Rectal smooth muscle tissue (tissue), 1 donor: Measurements from ENCODE around the gene ANO2.
"Not testable (repeated sequence)": the region's sequence is repeated elsewhere in the genome, so short reads cannot be mapped to it uniquely, and the experiment has no call there.

Source experiments
- H3K27ac ChIP-seq: one replicate; pipeline ENCODE4 v1.7.0; 2013; ENCODE audit warnings: low read depth, low read length, inconsistent platforms
- H3K27me3 ChIP-seq: one replicate; pipeline ENCODE4 v1.7.0; 2013; ENCODE audit warnings: low read length; ENCODE audit not compliant: control insufficient read depth, insufficient read depth
- H3K36me3 ChIP-seq: one replicate; pipeline ENCODE4 v1.7.0; 2013; ENCODE audit warnings: low read length; ENCODE audit not compliant: control insufficient read depth, insufficient read depth
- H3K4me1 ChIP-seq: one replicate; pipeline ENCODE4 v1.7.0; 2013; ENCODE audit warnings: low read length; ENCODE audit not compliant: control insufficient read depth, insufficient read depth
- H3K4me3 ChIP-seq: one replicate; pipeline ENCODE4 v1.7.0; 2013; ENCODE audit warnings: low read length
- H3K9ac ChIP-seq: one replicate; pipeline ENCODE4 v1.7.0; 2013; ENCODE audit warnings: low read length

Gene ANO2

GRCh38 chr12:5868625-5869295 lies 76.3 kb downstream of the ANO2 start:
- no peaks in the 10 kb centered on the region for H3K27me3 ChIP-seq
- H3K36me3 ChIP-seq: no peaks in the 10 kb centered on the region
- H3K4me1 ChIP-seq: no peaks in the 10 kb centered on the region
- no peak overlapping the region for H3K4me3 ChIP-seq
- H3K27ac ChIP-seq: no peak overlapping the region
- H3K9ac ChIP-seq: no peak overlapping the region

GRCh38 chr12:5865397-5865796 lies 79.7 kb downstream of the ANO2 start:
- Histone ChIP-seq H3K4me3 (no peak overlapping the region), H3K27ac (no peak overlapping the region), H3K27me3 (no peaks in the 10 kb centered on the region), H3K4me1 (no peaks in the 10 kb centered on the region), H3K9ac (no peak overlapping the region), H3K36me3 (no peaks in the 10 kb centered on the region)

- no peak overlapping the region for H3K9ac ChIP-seq
- no peak overlapping the region for H3K27ac ChIP-seq
- no peak overlapping the region for H3K4me3 ChIP-seq
- H3K4me1 ChIP-seq: no peaks in the 10 kb centered on the region
- H3K36me3 ChIP-seq: no peaks in the 10 kb centered on the region
- no peaks in the 10 kb centered on the region for H3K27me3 ChIP-seq
Measured at GRCh38 chr12:5864972-5865371, 80.1 kb downstream of the ANO2 start.

GRCh38 chr12:5864301-5864700 lies 80.8 kb downstream of the ANO2 start:
- H3K4me3 ChIP-seq: no peak overlapping the region
- no peak overlapping the region for H3K27ac ChIP-seq
- H3K27me3 ChIP-seq: no peaks in the 10 kb centered on the region
- no peaks in the 10 kb centered on the region for H3K36me3 ChIP-seq
- no peak overlapping the region for H3K9ac ChIP-seq
- H3K4me1 ChIP-seq: no peaks in the 10 kb centered on the region

- Histone ChIP-seq H3K9ac (no peak overlapping the region), H3K27me3 (no peaks in the 10 kb centered on the region), H3K27ac (no peak overlapping the region), H3K4me3 (no peak overlapping the region), H3K36me3 (no peaks in the 10 kb centered on the region), H3K4me1 (no peaks in the 10 kb centered on the region)
Measured at GRCh38 chr12:5861416-5861815, 83.6 kb downstream of the ANO2 start.

GRCh38 chr12:5856692-5857091 lies 88.4 kb downstream of the ANO2 start:
- Histone ChIP-seq H3K4me1 (no peaks in the 10 kb centered on the region), H3K9ac (no peak overlapping the region), H3K36me3 (no peaks in the 10 kb centered on the region), H3K27ac (no peak overlapping the region), H3K27me3 (no peaks in the 10 kb centered on the region), H3K4me3 (no peak overlapping the region)

- no peaks in the 10 kb centered on the region for H3K27me3 ChIP-seq
- no peak overlapping the region for H3K27ac ChIP-seq
- no peak overlapping the region for H3K4me3 ChIP-seq
- no peak overlapping the region for H3K9ac ChIP-seq
- no peaks in the 10 kb centered on the region for H3K4me1 ChIP-seq
- H3K36me3 ChIP-seq: no peaks in the 10 kb centered on the region
Measured at GRCh38 chr12:5846950-5847349, 98.1 kb downstream of the ANO2 start.

GRCh38 chr12:5840944-5841343 lies 104.1 kb downstream of the ANO2 start:
- Histone ChIP-seq H3K27ac (no peak overlapping the region), H3K4me1 (no peaks in the 10 kb centered on the region), H3K4me3 (no peak overlapping the region), H3K27me3 (no peaks in the 10 kb centered on the region), H3K36me3 (no peaks in the 10 kb centered on the region), H3K9ac (no peak overlapping the region)

GRCh38 chr12:5830111-5830510 lies 114.9 kb downstream of the ANO2 start:
- Histone ChIP-seq H3K27ac (no peak overlapping the region), H3K27me3 (no peaks in the 10 kb centered on the region)

GRCh38 chr12:5827591-5827990 lies 117.5 kb downstream of the ANO2 start:
- no peak overlapping the region for H3K9ac ChIP-seq
- no peaks in the 10 kb centered on the region for H3K4me1 ChIP-seq
- H3K27ac ChIP-seq: no peak overlapping the region
- no peaks in the 10 kb centered on the region for H3K27me3 ChIP-seq
- H3K4me3 ChIP-seq: no peak overlapping the region
- no peaks in the 10 kb centered on the region for H3K36me3 ChIP-seq

More at GRCh38 chr12:5830111-5830510, 114.9 kb downstream of the ANO2 start:
- Histone ChIP-seq H3K9ac (no peak overlapping the region), H3K36me3 (no peaks in the 10 kb centered on the region), H3K4me3 (no peak overlapping the region), H3K4me1 (no peaks in the 10 kb centered on the region)

- not testable (repeated sequence) for H3K27me3 ChIP-seq, H3K36me3 ChIP-seq, H3K4me1 ChIP-seq, H3K4me3 ChIP-seq, H3K27ac ChIP-seq, H3K9ac ChIP-seq
Measured at GRCh38 chr12:5825761-5826160, 119.3 kb downstream of the ANO2 start.

GRCh38 chr12:5818877-5819276 lies 126.2 kb downstream of the ANO2 start:
- not testable (repeated sequence) for H3K27me3 ChIP-seq, H3K9ac ChIP-seq, H3K27ac ChIP-seq, H3K4me1 ChIP-seq, H3K36me3 ChIP-seq, H3K4me3 ChIP-seq

GRCh38 chr12:5817246-5817645 lies 127.8 kb downstream of the ANO2 start:
- H3K36me3 ChIP-seq: no peaks in the 10 kb centered on the region
- H3K4me3 ChIP-seq: no peak overlapping the region
- H3K4me1 ChIP-seq: no peaks in the 10 kb centered on the region
- H3K9ac ChIP-seq: no peak overlapping the region
- H3K27me3 ChIP-seq: no peaks in the 10 kb centered on the region
- H3K27ac ChIP-seq: no peak overlapping the region
